HEK293 (cell line): ENCODE data around the gene CDPF1.

ENCODE experiments used
- CTCF ChIA-PET: fragments of 350-600 bp; formaldehyde crosslinking; extraction: SDS; loops from one replicate; lab custom pipeline; 2021; ENCODE audit warnings: antibody characterized with exemption; lab: Yijun Ruan, JAX
- POLR2A ChIA-PET: fragments of 300-600 bp; formaldehyde crosslinking; extraction: SDS; loops from one replicate; lab custom pipeline; 2020; ENCODE audit warnings: antibody characterized with exemption, inconsistent platforms; lab: Yijun Ruan, JAX
- H3K27ac ChIP-seq: fragments of 200-500 bp; sonication (Bioruptor generic); 2 replicates; pipeline ENCODE4 v1.5.1; 2014; ENCODE audit warnings: low read depth, low read length, control low read depth, inconsistent platforms; ENCODE audit errors: extremely low read depth
- H3K36me3 ChIP-seq, 2 experiments: fragments of 200-500 bp in 1 of 2; sonication (Bioruptor generic) in 1 of 2; 1 replicate in 1 of 2; 2 replicates in 1 of 2; pipeline ENCODE4 v1.5.1; 2014 to 2017; ENCODE audit warnings: inconsistent platforms in 2 of 2, low read length in 2 of 2; ENCODE audit not compliant: control insufficient read depth in 2 of 2, insufficient read depth in 1 of 2
- H3K4me1 ChIP-seq: fragments of 200-500 bp; sonication (Bioruptor generic); 2 replicates; pipeline ENCODE4 v1.5.1; 2014; ENCODE audit warnings: mild to moderate bottlenecking, low read length, inconsistent platforms; ENCODE audit not compliant: control insufficient read depth, insufficient read depth
- H3K4me3 ChIP-seq: 2 replicates; pipeline ENCODE4 v1.5.1; 2011; ENCODE audit warnings: low read depth, mild to moderate bottlenecking, control low read depth, low read length, moderate library complexity
- H3K9me3 ChIP-seq: fragments of 200-500 bp; sonication (Bioruptor generic); 2 replicates; pipeline ENCODE4 v1.5.1; 2014; ENCODE audit warnings: low read depth, low read length, inconsistent platforms; ENCODE audit not compliant: control insufficient read depth, insufficient read depth
- BCL11B ChIP-seq: fragments of 450-650 bp; formaldehyde crosslinking; IDR thresholded peaks from 2 replicates; pipeline ENCODE4 v1.5.1; 2016; ENCODE audit warnings: low read depth, missing biosample characterization, missing genetic modification characterization
- GLI4 ChIP-seq: fragments of 450-650 bp; formaldehyde crosslinking; IDR thresholded peaks from 2 replicates; pipeline ENCODE4 v1.5.1; 2016; ENCODE audit warnings: missing biosample characterization, missing genetic modification characterization
- HOXD13 ChIP-seq: sonication (generic); formaldehyde crosslinking; IDR thresholded peaks from 2 replicates; pipeline ENCODE4 v1.8.0; 2022; ENCODE audit warnings: missing genetic modification reagents, borderline replicate concordance
- INSM2 ChIP-seq: fragments of 450-650 bp; formaldehyde crosslinking; IDR thresholded peaks from 2 replicates; pipeline ENCODE4 v1.5.1; 2016; ENCODE audit warnings: missing biosample characterization, missing genetic modification characterization
- PATZ1 ChIP-seq: fragments of 450-650 bp; formaldehyde crosslinking; IDR thresholded peaks from 2 replicates; pipeline ENCODE4 v1.5.1; 2016; ENCODE audit warnings: missing biosample characterization, missing genetic modification characterization
- SP2 ChIP-seq: fragments of 450-650 bp; formaldehyde crosslinking; IDR thresholded peaks from 2 replicates; pipeline ENCODE4 v1.5.1; 2016; ENCODE audit warnings: missing biosample characterization, missing genetic modification characterization
- SP3 ChIP-seq: fragments of 450-650 bp; formaldehyde crosslinking; IDR thresholded peaks from 2 replicates; pipeline ENCODE4 v1.5.1; 2016; ENCODE audit warnings: missing biosample characterization, missing genetic modification characterization
- ZBTB10 ChIP-seq: fragments of 450-650 bp; formaldehyde crosslinking; IDR thresholded peaks from 2 replicates; pipeline ENCODE4 v1.5.1; 2016; ENCODE audit warnings: missing biosample characterization, missing genetic modification characterization
- ZBTB17 ChIP-seq: fragments of 450-650 bp; formaldehyde crosslinking; IDR thresholded peaks from 2 replicates; pipeline ENCODE4 v1.5.1; 2016; ENCODE audit warnings: missing biosample characterization, missing genetic modification characterization
- ZBTB44 ChIP-seq: fragments of 450-650 bp; IDR thresholded peaks from 2 replicates; pipeline ENCODE4 v1.5.1; 2018; ENCODE audit warnings: missing biosample characterization, mild to moderate bottlenecking, missing genetic modification characterization
- ZIC2 ChIP-seq: fragments of 450-650 bp; formaldehyde crosslinking; IDR thresholded peaks from 2 replicates; pipeline ENCODE4 v1.5.1; 2016; ENCODE audit warnings: missing biosample characterization, missing genetic modification characterization
- ZNF114 ChIP-seq: fragments of 450-650 bp; formaldehyde crosslinking; IDR thresholded peaks from 2 replicates; pipeline ENCODE4 v1.5.0; 2017; ENCODE audit warnings: missing biosample characterization, missing genetic modification characterization
- ZNF155 ChIP-seq: fragments of 450-650 bp; formaldehyde crosslinking; IDR thresholded peaks from 2 replicates; pipeline ENCODE4 v1.5.1; 2016; ENCODE audit warnings: missing biosample characterization, missing genetic modification characterization
- ZNF16 ChIP-seq: fragments of 450-650 bp; formaldehyde crosslinking; IDR thresholded peaks from 2 replicates; pipeline ENCODE4 v1.5.1; 2016; ENCODE audit warnings: low read depth, missing biosample characterization, missing genetic modification characterization
- ZNF169 ChIP-seq: fragments of 450-650 bp; formaldehyde crosslinking; IDR thresholded peaks from 2 replicates; pipeline ENCODE4 v1.5.1; 2016; ENCODE audit warnings: missing biosample characterization, missing genetic modification characterization
- ZNF175 ChIP-seq: fragments of 450-650 bp; formaldehyde crosslinking; IDR thresholded peaks from 2 replicates; pipeline ENCODE4 v1.5.1; 2016; ENCODE audit warnings: missing biosample characterization, missing genetic modification characterization
- ZNF19 ChIP-seq: fragments of 450-650 bp; formaldehyde crosslinking; IDR thresholded peaks from 2 replicates; pipeline ENCODE4; 2016; ENCODE audit warnings: missing biosample characterization, missing genetic modification characterization, low read depth
- ZNF221 ChIP-seq: fragments of 450-650 bp; formaldehyde crosslinking; IDR thresholded peaks from 2 replicates; pipeline ENCODE4 v1.5.1; 2017; ENCODE audit warnings: missing biosample characterization, missing genetic modification characterization, borderline replicate concordance
- ZNF248 ChIP-seq: fragments of 450-650 bp; formaldehyde crosslinking; IDR thresholded peaks from 2 replicates; pipeline ENCODE4 v1.5.1; 2017; ENCODE audit warnings: missing biosample characterization, missing genetic modification characterization
- ZNF366 ChIP-seq: fragments of 450-650 bp; formaldehyde crosslinking; conservative IDR thresholded peaks from 2 replicates; pipeline ENCODE4 v1.5.1; 2016; ENCODE audit warnings: missing biosample characterization, missing genetic modification characterization
- ZNF501 ChIP-seq: fragments of 450-650 bp; formaldehyde crosslinking; IDR thresholded peaks from 2 replicates; pipeline ENCODE4 v1.5.1; 2016; ENCODE audit warnings: missing biosample characterization, missing genetic modification characterization
- ZNF510 ChIP-seq: fragments of 450-650 bp; formaldehyde crosslinking; IDR thresholded peaks from 2 replicates; pipeline ENCODE4 v1.5.1; 2018; ENCODE audit warnings: mild to moderate bottlenecking, missing genetic modification characterization, missing biosample characterization; ENCODE audit not compliant: insufficient replicate concordance
- ZNF544 ChIP-seq: fragments of 450-650 bp; formaldehyde crosslinking; IDR thresholded peaks from 2 replicates; pipeline ENCODE4 v1.5.0; 2017; ENCODE audit warnings: missing biosample characterization, missing genetic modification characterization
- ZNF610 ChIP-seq: fragments of 450-650 bp; formaldehyde crosslinking; IDR thresholded peaks from 2 replicates; pipeline ENCODE4 v1.5.1; 2016; ENCODE audit warnings: missing biosample characterization, missing genetic modification characterization, borderline replicate concordance
- ZNF777 ChIP-seq: fragments of 450-650 bp; formaldehyde crosslinking; IDR thresholded peaks from 2 replicates; pipeline ENCODE4 v1.5.1; 2017; ENCODE audit warnings: missing biosample characterization, missing genetic modification characterization, borderline replicate concordance
- ZXDB ChIP-seq: fragments of 450-650 bp; formaldehyde crosslinking; IDR thresholded peaks from 2 replicates; pipeline ENCODE4 v1.5.1; 2016; ENCODE audit warnings: missing biosample characterization, missing genetic modification characterization
- TF ChIP-seq, protein P1 (sequence below): fragments of 450-650 bp; formaldehyde crosslinking; IDR thresholded peaks from 2 replicates; pipeline ENCODE4 v1.5.1; 2017; ENCODE audit warnings: missing biosample characterization, missing genetic modification characterization

CDPF1 gene, protein sequence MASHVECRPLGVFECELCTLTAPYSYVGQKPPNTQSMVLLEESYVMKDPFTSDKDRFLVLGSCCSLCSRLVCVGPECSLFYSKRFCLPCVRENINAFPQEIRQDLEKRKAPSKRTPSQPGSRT

GRCh38 chr22:46250035-46250782 is at the start of gene CDPF1:
TSS of gene CDPF1 (minus strand) at chr22:46250293. CDS start at chr22:46248284, 2,009 bp downstream.
- H3K27ac ChIP-seq, result peak within 1 kb of the TSS; percentile 90
- CTCF ChIA-PET, result interaction anchor here (0.6 to 1.1 kb wide), 4 partner anchors 21 to 242 kb away, joined by 3 to 7 read pairs (median 4); no protein-coding TSS in a partner anchor
- H3K36me3 ChIP-seq, result peaks cover 0 to 17% of the 10 kb centered on the region in 2 experiments; a peak in 1 of 3 replicates
- peaks cover 3% of the 10 kb centered on the region; the same call in 1 of the 2 replicates for H3K4me1 ChIP-seq
- no peaks in the 10 kb centered on the region for H3K9me3 ChIP-seq
- H3K4me3 ChIP-seq, result peak within 1 kb of the TSS; percentile 84
- POLR2A ChIA-PET, result interaction anchor here (0.6 to 3.9 kb wide), 8 partner anchors 10 to 49 kb away, joined by 3 to 33 read pairs (median 4); partner anchors contain the start of genes GTSE1 and TTC38
- TF ChIP-seq ZBTB44 (tag by site-specific recombination), result 0 out of 2 replicates have a peak, but pooled peaks have one; percentile 17
- TF ChIP-seq ZIC2 (tag by site-specific recombination), result peak; percentile 88
- no peak for TF ChIP-seq ZNF19 (tag by site-specific recombination)
- peak; percentile 76; the same call in 1 of the 2 replicates for TF ChIP-seq ZNF610 (tag by site-specific recombination)
- no peak for TF ChIP-seq ZNF169 (tag by site-specific recombination)
- TF ChIP-seq SP2 (tag by site-specific recombination), result peak; percentile 82
- TF ChIP-seq, protein P1, sequence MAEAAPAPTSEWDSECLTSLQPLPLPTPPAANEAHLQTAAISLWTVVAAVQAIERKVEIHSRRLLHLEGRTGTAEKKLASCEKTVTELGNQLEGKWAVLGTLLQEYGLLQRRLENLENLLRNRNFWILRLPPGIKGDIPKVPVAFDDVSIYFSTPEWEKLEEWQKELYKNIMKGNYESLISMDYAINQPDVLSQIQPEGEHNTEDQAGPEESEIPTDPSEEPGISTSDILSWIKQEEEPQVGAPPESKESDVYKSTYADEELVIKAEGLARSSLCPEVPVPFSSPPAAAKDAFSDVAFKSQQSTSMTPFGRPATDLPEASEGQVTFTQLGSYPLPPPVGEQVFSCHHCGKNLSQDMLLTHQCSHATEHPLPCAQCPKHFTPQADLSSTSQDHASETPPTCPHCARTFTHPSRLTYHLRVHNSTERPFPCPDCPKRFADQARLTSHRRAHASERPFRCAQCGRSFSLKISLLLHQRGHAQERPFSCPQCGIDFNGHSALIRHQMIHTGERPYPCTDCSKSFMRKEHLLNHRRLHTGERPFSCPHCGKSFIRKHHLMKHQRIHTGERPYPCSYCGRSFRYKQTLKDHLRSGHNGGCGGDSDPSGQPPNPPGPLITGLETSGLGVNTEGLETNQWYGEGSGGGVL (tag by site-specific recombination), result no peak; the same call in 1 of the 2 replicates
- no peak for TF ChIP-seq ZNF16 (tag by site-specific recombination)
- 0 out of 2 replicates have a peak, but pooled peaks have one; percentile 34 for TF ChIP-seq ZNF777 (tag by site-specific recombination)
- no peak for TF ChIP-seq ZNF175 (tag by site-specific recombination)
- peak; percentile 26; the same call in 1 of the 2 replicates for TF ChIP-seq SP3 (tag by site-specific recombination)
- TF ChIP-seq ZNF366 (tag by site-specific recombination), result no peak
- peak; percentile 75 for TF ChIP-seq ZXDB (tag by site-specific recombination)
- no peak for TF ChIP-seq ZNF221 (tag by site-specific recombination)
- no peak for TF ChIP-seq ZNF155 (tag by site-specific recombination)
- TF ChIP-seq HOXD13 (CRISPR knock-in tag), result no peak
- peak; percentile 77 for TF ChIP-seq ZBTB17 (tag by site-specific recombination)
- TF ChIP-seq INSM2, result peak; percentile 42; the same call in 1 of the 2 replicates
- peak; percentile 88 for TF ChIP-seq ZBTB10 (tag by site-specific recombination)
- TF ChIP-seq ZNF248 (tag by site-specific recombination), result no peak
- peak; percentile 70 for TF ChIP-seq PATZ1 (tag by site-specific recombination)
- TF ChIP-seq ZNF114 (tag by site-specific recombination), result no peak
- TF ChIP-seq BCL11B (tag by site-specific recombination), result no peak
- TF ChIP-seq ZNF501, result peak; percentile 67; the same call in 1 of the 2 replicates
- no peak for TF ChIP-seq ZNF544 (tag by site-specific recombination)
- 0 out of 2 replicates have a peak, but pooled peaks have one; percentile 20 for TF ChIP-seq GLI4 (tag by site-specific recombination)
- TF ChIP-seq ZNF510 (tag by site-specific recombination), result no peak
